Colonic mucosa (tissue), 4 donors: Measurements from ENCODE around the gene IL17B. TPM values are rescaled to one million over a fixed set of nuclear protein-coding genes. Genes with fewer than 3 reads are reported as not detected.

Experiments
- DNase-seq: peaks from one replicate; pipeline ENCODE4 v3.0.0-alpha.2; 2020
- H3K27ac ChIP-seq: fragments of 200-600 bp; one replicate; pipeline ENCODE4 v1.8.0; 2021
- H3K27me3 ChIP-seq: fragments of 200-600 bp; one replicate; pipeline ENCODE4 v1.8.0; 2021
- H3K36me3 ChIP-seq: fragments of 200-600 bp; one replicate; pipeline ENCODE4 v1.8.0; 2021
- H3K4me1 ChIP-seq: fragments of 200-600 bp; one replicate; pipeline ENCODE4 v1.8.0; 2021; ENCODE audit warnings: mild to moderate bottlenecking
- H3K4me3 ChIP-seq: fragments of 200-600 bp; one replicate; pipeline ENCODE4 v1.8.0; 2021
- H3K9ac ChIP-seq, 2 donors: one replicate each; pipeline ENCODE4 v1.7.0; 2013; ENCODE audit warnings: control low read depth in 2 of 2, low read depth in 2 of 2, low read length in 2 of 2
- H3K9me3 ChIP-seq: fragments of 200-600 bp; one replicate; pipeline ENCODE4 v1.8.0; 2021
- CTCF ChIP-seq: fragments of 200-600 bp; IDR thresholded peaks from one replicate; pipeline ENCODE4 v1.8.0; 2022; ENCODE audit warnings: antibody characterized with exemption, mild to moderate bottlenecking
- intact Hi-C: fragments of 100-400 bp; cut with DNase I; formaldehyde crosslinking; loops from one replicate; pipeline ENCODE4 v1.14.1; 2022
- total RNA-seq, 2 donors: library from RNA; stranded (reverse); fragmentation: NEBNext Ultra II Directional in 1 of 2; extraction: Animal tissue kit (Norgen Biotek cat#: 25700) in 1 of 2; gene quantifications; one replicate each; pipeline ENCODE4 v1.2.1, GENCODE V29; 2021
- donor health status: healthy.
- donor health status: DM: no; HTN: no; CAD: no.
- donor health status: DM: no; HTN: no; CAD: no.

The IL17B gene
- total RNA-seq, 2 donors from 2014 or later: 0.42 TPM; not detected in 1

GRCh38 chr5:149421372-149421685, 42.2 kb upstream of the IL17B start:
- Histone ChIP-seq H3K4me1 (no peaks in the 10 kb centered on the region), H3K9ac (peak overlapping the region in 1 of 2 donors; percentile 31), H3K4me3 (no peak overlapping the region), H3K36me3 (no peaks in the 10 kb centered on the region), H3K9me3 (no peaks in the 10 kb centered on the region), H3K27ac (peak overlapping the region; percentile 19), H3K27me3 (no peaks in the 10 kb centered on the region)
- intact Hi-C loops: no loop called here
- DNase-seq: no peak
- no peak for TF ChIP-seq CTCF

GRCh38 chr5:149420545-149421371, 41.7 kb upstream of the IL17B start:
- peak overlapping the region in 1 of 2 donors; percentile 31 for H3K9ac ChIP-seq
- TF ChIP-seq CTCF: no peak
- no peaks in the 10 kb centered on the region for H3K36me3 ChIP-seq
- H3K4me3 ChIP-seq: no peak overlapping the region
- H3K27me3 ChIP-seq: no peaks in the 10 kb centered on the region
- peak overlapping the region; percentile 19 for H3K27ac ChIP-seq
- intact Hi-C loops: no loop called here
- no peaks in the 10 kb centered on the region for H3K9me3 ChIP-seq
- H3K4me1 ChIP-seq: no peaks in the 10 kb centered on the region
- DNase-seq: no peak

- Histone ChIP-seq H3K27ac (peak overlapping the region; percentile 19), H3K27me3 (no peaks in the 10 kb centered on the region), H3K36me3 (no peaks in the 10 kb centered on the region), H3K9ac (peak overlapping the region in 1 of 2 donors; percentile 70), H3K4me1 (no peaks in the 10 kb centered on the region), H3K4me3 (no peak overlapping the region), H3K9me3 (no peaks in the 10 kb centered on the region)
- intact Hi-C loops: no loop called here
- DNase-seq: no peak
- no peak for TF ChIP-seq CTCF
Measured at GRCh38 chr5:149419859-149420544, 40.9 kb upstream of the IL17B start.

GRCh38 chr5:149419532-149419858, 40.4 kb upstream of the IL17B start:
- Histone ChIP-seq H3K4me3 (no peak overlapping the region), H3K36me3 (no peaks in the 10 kb centered on the region), H3K4me1 (no peaks in the 10 kb centered on the region), H3K27me3 (no peaks in the 10 kb centered on the region), H3K9ac (peak overlapping the region in 1 of 2 donors; percentile 70), H3K27ac (peak overlapping the region; percentile 19), H3K9me3 (no peaks in the 10 kb centered on the region)
- TF ChIP-seq CTCF: no peak
- intact Hi-C loops: no loop called here
- DNase-seq: no peak

GRCh38 chr5:149418910-149419531, 39.9 kb upstream of the IL17B start:
- Histone ChIP-seq H3K36me3 (no peaks in the 10 kb centered on the region), H3K9me3 (no peaks in the 10 kb centered on the region), H3K4me1 (no peaks in the 10 kb centered on the region), H3K27ac (peak overlapping the region; percentile 65), H3K27me3 (no peaks in the 10 kb centered on the region), H3K4me3 (no peak overlapping the region), H3K9ac (no peak overlapping the region)
- no peak for DNase-seq
- intact Hi-C loops: no loop called here
- no peak for TF ChIP-seq CTCF
